ENCODE measurements around the gene PAQR8. TPM values are rescaled to one million over a fixed set of nuclear protein-coding genes. Genes with fewer than 3 reads are reported as not detected.

The PAQR8 gene
- polyA plus RNA-seq, 1 donor from 2014 or later: 1.8 TPM

GRCh38 chr6:52390361-52390727 lies 28.4 kb downstream of the PAQR8 start:
- TF ChIP-seq SMC3 (conservative IDR thresholded peaks at IDR 0.05; ENCODE audit: poor library complexity) (no peak), REST (IDR thresholded peaks at IDR 0.05; ENCODE audit: borderline replicate concordance) (no peak), POLR2AphosphoS5 (IDR thresholded peaks at IDR 0.05) (no peak), RAD21 (conservative IDR thresholded peaks at IDR 0.05) (no peak), MXI1 (conservative IDR thresholded peaks at IDR 0.05; ENCODE audit: poor library complexity, severe bottlenecking) (no peak), EZH2 (IDR thresholded peaks at IDR 0.05; ENCODE audit: borderline replicate concordance, insufficient read depth, low read length, poor library complexity, severe bottlenecking) (no peak), TAF1 (IDR thresholded peaks at IDR 0.05; ENCODE audit: low read depth) (no peak), EP300 (conservative IDR thresholded peaks at IDR 0.05; ENCODE audit: poor library complexity, severe bottlenecking) (no peak), CTCF (IDR thresholded peaks at IDR 0.05; ENCODE audit: poor library complexity, severe bottlenecking) (no peak)
- Histone ChIP-seq H3K9me2 (ENCODE audit: insufficient read depth, low read length) (no peaks in the 10 kb centered on the region), H3K4me3 (ENCODE audit: low read length) (no peak overlapping the region), H3K4me2 (ENCODE audit: low read length) (no peak overlapping the region), H3K27ac (ENCODE audit: low read length) (no peak overlapping the region), H3K9ac (ENCODE audit: low read length) (no peak overlapping the region), H4K20me1 (ENCODE audit: insufficient read depth) (no peaks in the 10 kb centered on the region), H3F3A (ENCODE audit: insufficient read depth, low read length, poor library complexity, severe bottlenecking) (no peaks in the 10 kb centered on the region), H3K36me3 (ENCODE audit: insufficient read depth, low read length) (no peaks in the 10 kb centered on the region), H2AFZ (ENCODE audit: low read depth, low read length) (no peak overlapping the region), H3K9me3 (ENCODE audit: low read length) (no peaks in the 10 kb centered on the region), H3K79me2 (replicated peaks; ENCODE audit: insufficient read depth, low read length) (no peaks in the 10 kb centered on the region), H3K27me3 (ENCODE audit: insufficient read depth, low read depth, low read length) (no peaks in the 10 kb centered on the region)

GRCh38 chr6:52391599-52391998 lies 29.6 kb downstream of the PAQR8 start:
- Histone ChIP-seq H3K4me2 (ENCODE audit: low read length) (no peak overlapping the region), H3F3A (ENCODE audit: insufficient read depth, low read length, poor library complexity, severe bottlenecking) (no peaks in the 10 kb centered on the region), H3K4me3 (ENCODE audit: low read length) (no peak overlapping the region), H3K9me3 (ENCODE audit: low read length) (no peaks in the 10 kb centered on the region), H3K27me3 (ENCODE audit: insufficient read depth, low read depth, low read length) (no peaks in the 10 kb centered on the region), H3K9ac (ENCODE audit: low read length) (no peak overlapping the region), H4K20me1 (ENCODE audit: insufficient read depth) (no peaks in the 10 kb centered on the region), H3K27ac (ENCODE audit: low read length) (no peak overlapping the region), H3K36me3 (ENCODE audit: insufficient read depth, low read length) (no peaks in the 10 kb centered on the region), H2AFZ (ENCODE audit: low read depth, low read length) (no peak overlapping the region), H3K9me2 (ENCODE audit: insufficient read depth, low read length) (no peaks in the 10 kb centered on the region), H3K79me2 (replicated peaks; ENCODE audit: insufficient read depth, low read length) (no peaks in the 10 kb centered on the region)
- no peak for TF ChIP-seq TAF1 (IDR thresholded peaks at IDR 0.05; ENCODE audit: low read depth)
- TF ChIP-seq POLR2AphosphoS5 (IDR thresholded peaks at IDR 0.05): no peak
- TF ChIP-seq REST (IDR thresholded peaks at IDR 0.05; ENCODE audit: borderline replicate concordance): no peak
- TF ChIP-seq SMC3 (conservative IDR thresholded peaks at IDR 0.05; ENCODE audit: poor library complexity): no peak
- no peak for TF ChIP-seq EZH2 (IDR thresholded peaks at IDR 0.05; ENCODE audit: borderline replicate concordance, insufficient read depth, low read length, poor library complexity, severe bottlenecking)
- TF ChIP-seq EP300 (conservative IDR thresholded peaks at IDR 0.05; ENCODE audit: poor library complexity, severe bottlenecking): no peak
- TF ChIP-seq MXI1 (conservative IDR thresholded peaks at IDR 0.05; ENCODE audit: poor library complexity, severe bottlenecking): no peak
